Measurements from ENCODE around the gene PLEKHA8.
"Not testable (repeated sequence)": the region's sequence is repeated elsewhere in the genome, so short reads cannot be mapped to it uniquely, and the experiment has no call there.

PLEKHA8 gene

GRCh38 chr7:30057741-30058140 lies 29.5 kb downstream of the PLEKHA8 start:
- no peak for DNase-seq
- no peaks in the 10 kb centered on the region for H3K4me1 Mint-ChIP-seq
- peaks cover 17% of the 10 kb centered on the region for H3K9me3 Mint-ChIP-seq
- H3K27ac Mint-ChIP-seq: no peak overlapping the region
- no peak for TF ChIP-seq CTCF (IDR thresholded peaks at IDR 0.05)
- peaks cover 90% of the 10 kb centered on the region for H3K36me3 Mint-ChIP-seq (ENCODE audit: low read depth)
- no peak overlapping the region for H3K4me3 Mint-ChIP-seq
- H3K27me3 Mint-ChIP-seq (ENCODE audit: low read depth, poor library complexity): no peaks in the 10 kb centered on the region

DNA sequence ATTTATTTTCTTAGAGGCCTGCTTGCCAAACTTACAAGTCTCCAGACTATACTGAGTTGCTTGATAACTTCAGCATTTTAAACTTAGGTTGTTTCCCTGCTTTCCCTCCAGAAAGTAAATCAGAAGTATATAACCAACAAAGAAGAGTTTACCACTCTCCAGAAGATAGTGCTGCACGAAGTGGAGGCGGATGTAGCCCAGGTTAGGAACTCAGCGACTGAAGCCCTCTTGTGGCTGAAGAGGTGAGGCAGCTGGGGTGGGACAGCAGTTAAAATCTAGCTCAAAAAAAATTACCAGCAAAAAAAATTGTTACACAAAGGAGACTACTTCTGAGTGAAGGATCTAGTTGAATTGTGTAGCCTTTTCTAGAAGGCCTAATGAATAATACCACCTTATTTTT lies 33.6 kb downstream of the PLEKHA8 start:
- H3K4me3 Mint-ChIP-seq; H3K4me1 Mint-ChIP-seq; H3K27ac Mint-ChIP-seq; H3K27me3 Mint-ChIP-seq (ENCODE audit: low read depth, poor library complexity): not testable (repeated sequence)
- peaks cover 89% of the 10 kb centered on the region for H3K36me3 Mint-ChIP-seq (ENCODE audit: low read depth)
- H3K9me3 Mint-ChIP-seq: peaks cover 17% of the 10 kb centered on the region
- DNase-seq: peak; percentile 15
- TF ChIP-seq CTCF (IDR thresholded peaks at IDR 0.05): peak; percentile 35

GRCh38 chr7:30062587-30062986 lies 34.4 kb downstream of the PLEKHA8 start:
- Mint-ChIP-seq H3K4me1 (no peaks in the 10 kb centered on the region), H3K36me3 (ENCODE audit: low read depth) (peaks cover 83% of the 10 kb centered on the region), H3K4me3 (no peak overlapping the region), H3K9me3 (peaks cover 9% of the 10 kb centered on the region), H3K27ac (no peak overlapping the region), H3K27me3 (ENCODE audit: low read depth, poor library complexity) (no peaks in the 10 kb centered on the region)
- TF ChIP-seq CTCF (IDR thresholded peaks at IDR 0.05): peak; percentile 63
- no peak for DNase-seq

GRCh38 chr7:30065746-30066145 lies 37.5 kb downstream of the PLEKHA8 start:
- Mint-ChIP-seq H3K4me3 (no peak overlapping the region), H3K4me1 (no peaks in the 10 kb centered on the region), H3K36me3 (ENCODE audit: low read depth) (peaks cover 71% of the 10 kb centered on the region), H3K9me3 (no peaks in the 10 kb centered on the region), H3K27me3 (ENCODE audit: low read depth, poor library complexity) (no peaks in the 10 kb centered on the region), H3K27ac (no peak overlapping the region)
- no peak for DNase-seq
- TF ChIP-seq CTCF (IDR thresholded peaks at IDR 0.05): no peak

DNA sequence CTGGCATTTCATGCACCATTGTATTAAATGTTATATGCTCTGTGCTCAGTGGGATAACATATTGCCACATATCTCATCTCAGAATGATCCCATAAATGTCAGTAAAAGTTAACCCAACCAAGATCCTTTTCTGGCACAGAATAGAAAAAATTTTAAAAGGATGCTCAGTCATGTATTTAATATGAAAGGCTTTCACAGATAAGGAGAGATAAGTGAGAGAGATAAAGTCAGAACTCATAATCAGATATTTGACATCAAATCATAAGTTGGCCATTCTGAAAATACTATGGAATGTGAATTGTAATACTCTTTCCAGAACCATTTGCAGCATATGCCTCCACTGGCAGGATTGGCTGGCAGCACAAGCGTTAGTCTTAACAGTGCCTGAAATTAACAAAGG lies 38.5 kb downstream of the PLEKHA8 start:
- Mint-ChIP-seq H3K27ac (no peak overlapping the region), H3K36me3 (ENCODE audit: low read depth) (peaks cover 75% of the 10 kb centered on the region), H3K9me3 (no peaks in the 10 kb centered on the region), H3K4me3 (no peak overlapping the region), H3K27me3 (ENCODE audit: low read depth, poor library complexity) (no peaks in the 10 kb centered on the region), H3K4me1 (no peaks in the 10 kb centered on the region)
- no peak for DNase-seq
- TF ChIP-seq CTCF (IDR thresholded peaks at IDR 0.05): no peak

GRCh38 chr7:30068117-30068516 lies 39.9 kb downstream of the PLEKHA8 start:
- Mint-ChIP-seq H3K4me1 (no peaks in the 10 kb centered on the region), H3K27me3 (ENCODE audit: low read depth, poor library complexity) (no peaks in the 10 kb centered on the region), H3K27ac (no peak overlapping the region), H3K36me3 (ENCODE audit: low read depth) (peaks cover 72% of the 10 kb centered on the region), H3K9me3 (no peaks in the 10 kb centered on the region), H3K4me3 (no peak overlapping the region)
- TF ChIP-seq CTCF (IDR thresholded peaks at IDR 0.05): no peak
- no peak for DNase-seq

Measured in nephron progenitor cell (in vitro differentiated cells).